ENCODE measurements around the gene TRAPPC3. TPM values are rescaled to one million over a fixed set of nuclear protein-coding genes. Genes with fewer than 3 reads are reported as not detected.

Gene TRAPPC3
- total RNA-seq, 1 donor from 2014 or later = 50.7 TPM

DNA sequence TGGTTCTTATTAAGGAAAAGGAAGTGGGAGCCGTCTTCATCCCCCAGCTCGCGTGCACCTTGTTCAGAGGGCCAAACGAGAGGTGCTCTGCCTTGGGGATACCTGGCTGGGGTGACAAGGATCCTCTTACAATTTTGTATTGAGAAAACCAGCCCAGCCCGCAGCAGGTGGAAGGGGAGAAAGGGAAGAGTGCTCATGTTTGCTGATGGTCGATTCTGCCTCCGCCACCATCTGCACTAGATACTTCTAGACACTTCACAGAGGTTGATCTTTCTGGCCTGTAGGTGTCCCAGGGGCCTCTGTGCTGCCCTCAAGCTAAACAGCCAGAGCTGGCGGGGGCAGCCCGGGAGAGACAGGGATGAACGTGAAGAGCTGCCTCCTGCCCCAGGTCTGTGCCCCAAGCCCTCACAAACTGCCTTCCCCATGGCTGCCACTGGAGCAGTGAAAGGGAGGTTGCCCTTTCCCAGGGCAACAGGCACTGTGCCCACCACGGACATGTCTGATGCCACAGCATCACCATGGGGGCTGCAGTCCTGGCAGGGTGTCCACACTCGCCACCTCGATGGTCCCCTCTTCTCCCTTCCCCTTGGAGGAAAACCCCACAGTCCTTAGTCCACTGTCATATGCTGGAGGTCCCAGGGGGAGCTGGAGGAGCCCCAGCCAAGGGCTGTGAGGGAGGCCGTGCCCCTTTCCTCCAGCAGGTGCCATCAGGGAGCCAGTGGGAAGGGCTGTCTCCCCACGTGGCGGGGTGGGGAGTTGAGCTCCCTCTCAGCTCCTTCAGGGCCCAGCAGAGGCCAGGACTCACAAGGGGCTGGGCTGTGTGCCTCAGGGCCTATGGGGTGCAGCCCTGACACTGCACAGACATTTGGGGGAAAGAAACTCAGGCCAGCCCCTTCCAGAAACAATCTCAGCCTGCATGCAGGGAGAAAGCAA is 52.5 kb downstream of the TRAPPC3 start:
- H3K4me3 Mint-ChIP-seq (ENCODE audit: unreplicated experiment) = no peak overlapping the region
- H3K36me3 Mint-ChIP-seq (ENCODE audit: low read depth, unreplicated experiment) = peaks cover 5% of the 10 kb centered on the region
- DNase-seq (ENCODE audit: low spot score) = no peak
- H3K27me3 Mint-ChIP-seq (ENCODE audit: unreplicated experiment) = peaks cover 10% of the 10 kb centered on the region
- H3K9me3 Mint-ChIP-seq (ENCODE audit: unreplicated experiment) = no peaks in the 10 kb centered on the region
- no peak overlapping the region for H3K27ac Mint-ChIP-seq (ENCODE audit: unreplicated experiment)
- no peaks in the 10 kb centered on the region for H3K4me1 Mint-ChIP-seq (ENCODE audit: unreplicated experiment)
- TF ChIP-seq, protein P1, sequence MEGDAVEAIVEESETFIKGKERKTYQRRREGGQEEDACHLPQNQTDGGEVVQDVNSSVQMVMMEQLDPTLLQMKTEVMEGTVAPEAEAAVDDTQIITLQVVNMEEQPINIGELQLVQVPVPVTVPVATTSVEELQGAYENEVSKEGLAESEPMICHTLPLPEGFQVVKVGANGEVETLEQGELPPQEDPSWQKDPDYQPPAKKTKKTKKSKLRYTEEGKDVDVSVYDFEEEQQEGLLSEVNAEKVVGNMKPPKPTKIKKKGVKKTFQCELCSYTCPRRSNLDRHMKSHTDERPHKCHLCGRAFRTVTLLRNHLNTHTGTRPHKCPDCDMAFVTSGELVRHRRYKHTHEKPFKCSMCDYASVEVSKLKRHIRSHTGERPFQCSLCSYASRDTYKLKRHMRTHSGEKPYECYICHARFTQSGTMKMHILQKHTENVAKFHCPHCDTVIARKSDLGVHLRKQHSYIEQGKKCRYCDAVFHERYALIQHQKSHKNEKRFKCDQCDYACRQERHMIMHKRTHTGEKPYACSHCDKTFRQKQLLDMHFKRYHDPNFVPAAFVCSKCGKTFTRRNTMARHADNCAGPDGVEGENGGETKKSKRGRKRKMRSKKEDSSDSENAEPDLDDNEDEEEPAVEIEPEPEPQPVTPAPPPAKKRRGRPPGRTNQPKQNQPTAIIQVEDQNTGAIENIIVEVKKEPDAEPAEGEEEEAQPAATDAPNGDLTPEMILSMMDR (IDR thresholded peaks at IDR 0.05; ENCODE audit: unreplicated experiment) = no peak

DNA sequence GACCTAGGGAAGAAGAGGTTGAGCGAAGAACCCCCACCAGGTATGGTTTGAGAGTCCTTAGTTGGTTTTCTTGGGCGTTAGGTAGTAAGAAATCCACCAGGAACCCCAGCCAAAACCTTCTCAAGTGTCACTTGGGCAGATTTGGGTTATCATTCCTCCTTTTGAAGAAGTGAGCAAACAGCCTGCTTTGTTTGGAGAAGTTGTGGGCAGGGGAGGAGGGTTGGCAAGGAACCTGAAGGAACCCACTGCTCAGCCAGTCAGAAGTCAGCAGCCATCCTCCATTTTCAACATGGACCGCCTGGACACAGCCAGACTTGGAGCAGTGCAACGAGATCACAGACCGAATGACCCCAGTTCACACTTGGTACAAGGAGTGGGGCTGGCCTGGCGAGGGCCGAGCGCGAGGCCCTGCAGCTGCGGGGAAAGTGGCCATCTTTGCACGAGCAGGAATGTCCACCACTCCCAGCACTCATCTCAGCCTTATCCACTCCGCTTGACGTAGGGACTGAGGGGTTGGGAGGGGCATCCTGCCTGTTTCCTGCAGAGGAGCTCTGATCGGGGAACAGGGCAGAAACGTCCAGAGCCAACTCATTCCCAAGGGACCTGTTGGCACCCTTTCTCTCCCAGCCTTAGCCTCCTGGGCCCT is 53.4 kb downstream of the TRAPPC3 start:
- no peak overlapping the region for H3K27ac Mint-ChIP-seq (ENCODE audit: unreplicated experiment)
- H3K36me3 Mint-ChIP-seq (ENCODE audit: low read depth, unreplicated experiment) = peaks cover 5% of the 10 kb centered on the region
- H3K4me1 Mint-ChIP-seq (ENCODE audit: unreplicated experiment) = no peaks in the 10 kb centered on the region
- H3K27me3 Mint-ChIP-seq (ENCODE audit: unreplicated experiment) = peaks cover 10% of the 10 kb centered on the region
- H3K4me3 Mint-ChIP-seq (ENCODE audit: unreplicated experiment) = no peak overlapping the region
- no peak for DNase-seq (ENCODE audit: low spot score)
- TF ChIP-seq, protein P1 (IDR thresholded peaks at IDR 0.05; ENCODE audit: unreplicated experiment) = no peak
- no peaks in the 10 kb centered on the region for H3K9me3 Mint-ChIP-seq (ENCODE audit: unreplicated experiment)

DNA sequence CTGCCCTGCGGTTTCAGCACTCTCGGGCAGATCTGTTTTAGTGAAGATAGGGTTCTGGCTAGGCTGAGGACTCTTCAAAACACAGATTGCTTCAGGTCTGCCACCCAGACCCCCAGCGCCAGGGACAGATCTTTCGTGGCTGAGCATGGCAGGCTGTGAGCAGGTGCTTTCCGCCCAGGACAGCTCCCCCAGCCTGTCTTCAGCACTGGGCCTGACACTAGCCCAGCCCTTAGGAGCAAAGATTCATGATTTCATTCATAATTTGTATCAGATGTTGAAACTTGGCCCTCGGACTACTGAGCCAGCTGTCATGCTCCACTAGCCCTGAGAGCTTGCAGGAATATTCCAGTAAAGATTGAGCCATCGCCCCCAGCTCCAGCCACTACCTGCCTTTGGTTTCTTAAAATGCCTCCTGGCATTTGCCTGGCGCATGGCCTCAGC is 54.6 kb downstream of the TRAPPC3 start:
- H3K27ac Mint-ChIP-seq (ENCODE audit: unreplicated experiment) = no peak overlapping the region
- no peak overlapping the region for H3K4me3 Mint-ChIP-seq (ENCODE audit: unreplicated experiment)
- no peak for DNase-seq (ENCODE audit: low spot score)
- H3K36me3 Mint-ChIP-seq (ENCODE audit: low read depth, unreplicated experiment) = peaks cover 6% of the 10 kb centered on the region
- no peaks in the 10 kb centered on the region for H3K9me3 Mint-ChIP-seq (ENCODE audit: unreplicated experiment)
- H3K4me1 Mint-ChIP-seq (ENCODE audit: unreplicated experiment) = peaks cover 2% of the 10 kb centered on the region
- TF ChIP-seq, protein P1 (IDR thresholded peaks at IDR 0.05; ENCODE audit: unreplicated experiment) = no peak
- peaks cover 8% of the 10 kb centered on the region for H3K27me3 Mint-ChIP-seq (ENCODE audit: unreplicated experiment)

DNA sequence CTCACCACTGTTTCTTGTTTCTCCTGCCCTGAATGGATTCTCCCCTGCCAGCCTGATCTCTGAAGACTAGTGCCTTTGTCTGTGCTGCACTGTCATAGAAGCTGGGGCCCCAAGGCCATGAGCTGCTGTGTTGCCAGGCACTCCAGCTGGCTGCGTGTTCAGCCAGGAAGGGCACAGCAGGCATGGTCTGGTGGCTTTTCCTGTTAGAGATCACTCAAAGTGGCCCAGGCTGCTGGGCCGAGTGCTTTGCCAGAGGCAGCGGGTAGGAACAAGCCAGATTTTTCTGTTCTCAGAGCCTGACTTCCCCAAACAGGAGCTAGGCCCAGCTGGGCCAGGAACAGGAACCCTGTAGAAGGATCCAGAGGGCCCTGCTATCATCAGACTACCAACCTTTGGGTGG is 55.4 kb downstream of the TRAPPC3 start:
- Mint-ChIP-seq H3K4me1 (ENCODE audit: unreplicated experiment) (peaks cover 7% of the 10 kb centered on the region), H3K27me3 (ENCODE audit: unreplicated experiment) (peaks cover 12% of the 10 kb centered on the region)

More for the DNA sequence above, 55.4 kb downstream of the TRAPPC3 start:
- Mint-ChIP-seq H3K4me3 (ENCODE audit: unreplicated experiment) (no peak overlapping the region), H3K36me3 (ENCODE audit: low read depth, unreplicated experiment) (peaks cover 10% of the 10 kb centered on the region), H3K27ac (ENCODE audit: unreplicated experiment) (no peak overlapping the region), H3K9me3 (ENCODE audit: unreplicated experiment) (no peaks in the 10 kb centered on the region)
- DNase-seq (ENCODE audit: low spot score) = no peak
- TF ChIP-seq, protein P1 (IDR thresholded peaks at IDR 0.05; ENCODE audit: unreplicated experiment) = no peak
